Measurements from ENCODE around the gene ANKRD24. TPM values are rescaled to one million over a fixed set of nuclear protein-coding genes. Genes with fewer than 3 reads are reported as not detected.

ANKRD24 gene
- total RNA-seq, 3 donors from 2014 or later (not counting 1 experiment from before 2014, with no cell fraction given): 0.65 to 2.2 (median 0.71) TPM

DNA sequence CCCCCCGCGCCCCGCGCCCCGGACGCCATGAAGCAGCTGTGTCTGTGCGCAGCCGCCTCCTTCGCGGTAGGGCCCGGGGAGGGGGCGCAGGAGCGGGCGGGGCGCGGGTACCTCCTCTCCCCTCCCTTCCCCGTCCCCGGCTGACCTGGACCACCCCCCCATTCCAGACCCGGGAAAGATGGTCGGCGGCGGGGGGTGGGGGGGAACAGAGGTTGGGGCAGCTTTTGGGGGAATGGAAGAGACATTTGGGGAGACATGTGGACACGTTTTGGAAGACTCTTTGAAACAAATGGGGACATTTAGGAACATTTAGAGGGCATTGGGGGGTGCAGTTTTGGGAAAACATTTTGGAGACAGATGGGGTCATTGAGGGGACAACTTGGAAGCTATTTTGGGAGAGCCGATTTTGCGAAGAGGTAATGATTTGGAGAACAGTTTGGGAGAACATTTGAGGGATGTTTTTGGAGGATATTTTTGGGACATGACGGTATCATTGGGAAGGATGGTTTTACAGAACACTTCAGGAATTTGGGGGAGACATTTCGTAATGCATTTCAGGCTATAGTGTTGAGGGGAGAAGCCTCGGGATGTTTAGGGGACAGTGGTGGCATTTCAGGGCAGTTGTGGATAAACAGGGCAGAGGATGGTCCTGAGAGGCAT, 16.1 kb downstream of the ANKRD24 start:
- Mint-ChIP-seq H3K4me3 (no peak overlapping the region), H3K4me1 (peaks cover 0 to 12% of the 10 kb centered on the region in 2 donors), H3K27me3 (ENCODE audit: low read depth in 2 of 2) (peaks cover 38 to 44% of the 10 kb centered on the region in 2 donors), H3K27ac (no peak overlapping the region), H3K36me3 (no peaks in the 10 kb centered on the region), H3K9me3 (peaks cover 0 to 6% of the 10 kb centered on the region in 2 donors)
- WGBS (ENCODE audit: insufficient coverage): 12% methylated on average over 23 of the region's 28 CpGs
- ATAC-seq (no peak), DNase-seq (no peak)
- TF ChIP-seq, protein P1, sequence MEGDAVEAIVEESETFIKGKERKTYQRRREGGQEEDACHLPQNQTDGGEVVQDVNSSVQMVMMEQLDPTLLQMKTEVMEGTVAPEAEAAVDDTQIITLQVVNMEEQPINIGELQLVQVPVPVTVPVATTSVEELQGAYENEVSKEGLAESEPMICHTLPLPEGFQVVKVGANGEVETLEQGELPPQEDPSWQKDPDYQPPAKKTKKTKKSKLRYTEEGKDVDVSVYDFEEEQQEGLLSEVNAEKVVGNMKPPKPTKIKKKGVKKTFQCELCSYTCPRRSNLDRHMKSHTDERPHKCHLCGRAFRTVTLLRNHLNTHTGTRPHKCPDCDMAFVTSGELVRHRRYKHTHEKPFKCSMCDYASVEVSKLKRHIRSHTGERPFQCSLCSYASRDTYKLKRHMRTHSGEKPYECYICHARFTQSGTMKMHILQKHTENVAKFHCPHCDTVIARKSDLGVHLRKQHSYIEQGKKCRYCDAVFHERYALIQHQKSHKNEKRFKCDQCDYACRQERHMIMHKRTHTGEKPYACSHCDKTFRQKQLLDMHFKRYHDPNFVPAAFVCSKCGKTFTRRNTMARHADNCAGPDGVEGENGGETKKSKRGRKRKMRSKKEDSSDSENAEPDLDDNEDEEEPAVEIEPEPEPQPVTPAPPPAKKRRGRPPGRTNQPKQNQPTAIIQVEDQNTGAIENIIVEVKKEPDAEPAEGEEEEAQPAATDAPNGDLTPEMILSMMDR (IDR thresholded peaks at IDR 0.05): no peak
- H3K9me3 ChIP-seq (ENCODE audit: control insufficient read depth, insufficient read depth, low read length): no peaks in the 10 kb centered on the region
- peaks cover 16% of the 10 kb centered on the region for H3K27me3 ChIP-seq (ENCODE audit: control insufficient read depth, insufficient read depth, low read length)
- no peaks in the 10 kb centered on the region for H3K36me3 ChIP-seq (ENCODE audit: control insufficient read depth, insufficient read depth, low read length)
- H3K27ac ChIP-seq (ENCODE audit: low read length): no peak overlapping the region
- intact Hi-C loops (cut with micrococcal nuclease): no loop called here
- no peaks in the 10 kb centered on the region for H3K4me1 ChIP-seq (ENCODE audit: control insufficient read depth, insufficient read depth, low read length)
- H3K4me3 ChIP-seq (ENCODE audit: low read length): no peak overlapping the region

DNA sequence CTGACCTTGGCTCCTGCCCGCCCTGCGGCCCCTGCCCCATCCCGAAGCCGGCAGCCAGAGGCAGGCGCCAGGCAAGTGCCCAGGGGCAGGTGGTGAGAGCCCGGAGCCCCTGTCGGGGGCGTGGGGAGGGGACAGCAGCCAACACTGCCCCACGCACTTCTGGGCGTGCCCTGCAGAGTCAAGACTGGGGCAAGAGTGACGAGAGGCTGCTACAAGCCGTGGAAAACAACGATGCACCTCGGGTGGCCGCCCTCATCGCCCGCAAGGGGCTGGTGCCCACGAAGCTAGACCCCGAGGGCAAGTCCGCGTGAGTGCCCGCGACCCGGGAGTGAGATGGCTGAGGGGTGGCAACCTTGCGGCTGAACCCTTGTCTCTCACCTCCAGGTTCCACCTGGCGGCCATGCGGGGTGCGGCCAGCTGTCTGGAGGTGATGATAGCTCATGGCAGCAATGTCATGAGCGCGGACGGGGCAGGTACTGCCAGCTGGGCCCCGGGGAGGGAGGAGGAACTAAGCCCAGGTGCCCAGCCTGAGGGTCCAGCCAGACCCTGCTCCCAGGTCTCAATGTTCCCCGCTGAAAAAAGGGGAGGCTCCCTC, 17.3 kb downstream of the ANKRD24 start:
- Mint-ChIP-seq H3K4me1 (peaks cover 0 to 18% of the 10 kb centered on the region in 2 donors), H3K9me3 (peaks cover 0 to 6% of the 10 kb centered on the region in 2 donors), H3K27ac (no peak overlapping the region), H3K4me3 (no peak overlapping the region), H3K36me3 (no peaks in the 10 kb centered on the region), H3K27me3 (ENCODE audit: low read depth in 2 of 2) (peaks cover 29 to 38% of the 10 kb centered on the region in 2 donors)
- Histone ChIP-seq H3K4me1 (ENCODE audit: control insufficient read depth, insufficient read depth, low read length) (peaks cover 4% of the 10 kb centered on the region), H3K36me3 (ENCODE audit: control insufficient read depth, insufficient read depth, low read length) (no peaks in the 10 kb centered on the region), H3K27ac (ENCODE audit: low read length) (no peak overlapping the region), H3K27me3 (ENCODE audit: control insufficient read depth, insufficient read depth, low read length) (peaks cover 16% of the 10 kb centered on the region), H3K4me3 (ENCODE audit: low read length) (no peak overlapping the region), H3K9me3 (ENCODE audit: control insufficient read depth, insufficient read depth, low read length) (no peaks in the 10 kb centered on the region)
- 78% methylated on average over 33 of the region's 33 CpGs for WGBS (ENCODE audit: insufficient coverage)
- TF ChIP-seq, protein P1 (IDR thresholded peaks at IDR 0.05): no peak
- no peak for DNase-seq
- intact Hi-C loops (cut with micrococcal nuclease): loop anchor here (10.0 kb wide), 1 partner anchor 535 kb away; no protein-coding TSS in a partner anchor
- ATAC-seq: no peak

DNA sequence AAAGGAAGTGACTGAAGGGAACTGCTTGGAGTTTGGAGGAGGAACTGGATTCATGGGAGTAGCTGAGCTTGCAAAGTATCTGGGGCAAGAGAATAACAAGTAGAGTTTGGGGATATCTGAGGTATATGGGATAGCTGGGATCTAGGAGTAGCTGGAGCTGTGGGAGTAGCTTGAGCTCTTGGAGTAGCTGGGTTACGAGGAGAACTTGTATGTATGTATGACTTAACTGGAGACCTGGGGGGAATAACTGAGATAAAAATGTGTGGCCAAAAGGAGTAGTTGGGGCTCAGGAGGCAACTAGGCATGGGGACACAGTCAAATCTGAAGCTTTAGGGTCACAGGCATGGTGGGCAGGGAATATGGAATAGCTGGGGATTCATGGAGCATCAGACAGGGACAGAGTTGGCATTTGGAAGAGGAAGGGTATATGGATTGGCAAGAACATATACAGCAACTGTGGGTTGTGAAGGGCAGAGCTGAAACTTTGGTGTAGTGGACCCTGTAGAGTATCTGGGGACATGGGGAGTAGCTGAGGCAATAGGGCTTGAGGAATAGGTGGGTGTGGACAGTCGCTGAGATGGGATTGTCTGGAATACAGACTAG, 18.6 kb downstream of the ANKRD24 start:
- H3K27me3 ChIP-seq (ENCODE audit: control insufficient read depth, insufficient read depth, low read length): peaks cover 16% of the 10 kb centered on the region
- H3K36me3 Mint-ChIP-seq: no peaks in the 10 kb centered on the region
- H3K4me1 ChIP-seq (ENCODE audit: control insufficient read depth, insufficient read depth, low read length): peaks cover 4% of the 10 kb centered on the region
- no peak overlapping the region for H3K4me3 ChIP-seq (ENCODE audit: low read length)
- H3K4me1 Mint-ChIP-seq: peaks cover 0 to 18% of the 10 kb centered on the region in 2 donors
- intact Hi-C loops (cut with micrococcal nuclease): loop anchor here (10.0 kb wide), 1 partner anchor 536 kb away; no protein-coding TSS in a partner anchor
- H3K27me3 Mint-ChIP-seq (ENCODE audit: low read depth in 2 of 2): peaks cover 24 to 32% of the 10 kb centered on the region in 2 donors
- WGBS (ENCODE audit: insufficient coverage): 72% methylated on average over 2 of the region's 2 CpGs
- no peaks in the 10 kb centered on the region for H3K9me3 ChIP-seq (ENCODE audit: control insufficient read depth, insufficient read depth, low read length)
- H3K27ac ChIP-seq (ENCODE audit: low read length): no peak overlapping the region
- ATAC-seq (no peak), DNase-seq (no peak)
- TF ChIP-seq, protein P1 (IDR thresholded peaks at IDR 0.05): no peak
- no peaks in the 10 kb centered on the region for H3K36me3 ChIP-seq (ENCODE audit: control insufficient read depth, insufficient read depth, low read length)
- peaks cover 0 to 6% of the 10 kb centered on the region in 2 donors for H3K9me3 Mint-ChIP-seq
- H3K27ac Mint-ChIP-seq: no peak overlapping the region
- H3K4me3 Mint-ChIP-seq: no peak overlapping the region
